ENCODE measurements around the gene KLHL29. TPM values are rescaled to one million over a fixed set of nuclear protein-coding genes. Genes with fewer than 3 reads are reported as not detected.

The KLHL29 gene
- total and polyA plus RNA-seq, 2 experiments from 2014 or later, result 1.9 to 6.4 TPM

DNA sequence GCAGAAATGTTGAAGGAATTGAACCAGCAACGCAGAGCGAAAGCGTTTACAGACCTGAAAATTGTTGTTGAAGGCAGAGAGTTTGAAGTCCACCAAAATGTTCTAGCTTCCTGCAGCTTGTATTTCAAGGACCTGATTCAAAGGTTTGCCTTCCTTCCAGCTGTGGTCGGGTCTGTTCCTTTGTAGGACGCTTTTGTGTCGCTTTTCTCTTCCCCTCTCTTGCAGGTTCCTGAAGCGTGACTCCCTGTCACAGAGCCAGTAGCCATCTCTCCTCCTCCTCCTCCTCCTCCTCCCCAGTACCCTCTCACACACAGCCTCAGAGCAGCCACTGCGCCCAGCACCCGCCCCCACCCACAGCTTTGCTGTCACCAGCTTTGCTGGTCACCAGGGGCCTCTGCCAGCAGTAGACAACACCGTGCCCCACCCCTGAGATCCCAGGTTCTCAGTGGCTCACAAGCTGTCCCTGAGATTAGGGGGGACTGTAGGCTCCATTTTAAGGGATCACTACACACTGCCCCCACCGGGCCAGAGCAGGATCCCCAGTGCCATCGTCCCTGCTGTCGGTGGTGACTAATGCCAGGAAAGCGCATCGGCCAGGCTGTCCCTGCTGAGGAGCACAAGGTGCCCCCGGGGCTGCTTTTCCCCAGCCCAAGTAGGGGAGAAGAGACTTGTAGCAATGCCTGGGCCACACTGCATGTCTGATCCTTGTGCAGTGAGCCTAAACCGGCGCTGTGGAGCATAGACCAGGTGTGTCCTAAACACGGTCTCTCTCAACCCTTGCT is 299.6 kb downstream of the KLHL29 start:
- Histone ChIP-seq H3K9me2 (ENCODE audit: insufficient read depth) (no peaks in the 10 kb centered on the region), H4K20me1 (ENCODE audit: insufficient read depth) (no peaks in the 10 kb centered on the region), H3K4me3 (no peak overlapping the region), H3K27me3 (replicated peaks; ENCODE audit: insufficient read depth) (no peaks in the 10 kb centered on the region), H3K27ac (no peak overlapping the region), H2AFZ (no peak overlapping the region), H3K36me3 (ENCODE audit: low read depth) (no peaks in the 10 kb centered on the region), H3F3A (ENCODE audit: insufficient read depth) (no peaks in the 10 kb centered on the region), H3K79me2 (ENCODE audit: insufficient read depth) (no peaks in the 10 kb centered on the region), H3K9me3 (ENCODE audit: low read depth) (no peaks in the 10 kb centered on the region), H3K4me1 (ENCODE audit: insufficient read depth) (no peaks in the 10 kb centered on the region), H3K4me2 (ENCODE audit: unreplicated experiment) (no peak overlapping the region), H3K9ac (no peak overlapping the region)
- 57% methylated on average over 18 to 19 of the region's 19 CpGs for WGBS, 2 experiments (ENCODE audit: low coverage in 1 of 2, low lambda C conversion rate in 2 of 2, missing lambda C conversion rate in 2 of 2)
- TF ChIP-seq EZH2 (IDR thresholded peaks at IDR 0.05; ENCODE audit: insufficient read depth, poor library complexity, severe bottlenecking) (no peak), EZH2phosphoT487 (IDR thresholded peaks at IDR 0.05; ENCODE audit: insufficient read depth, low read depth) (no peak)
- no peak for DNase-seq
- in situ Hi-C loops (cut with MboI), result no loop called here

GRCh38 chr2:23685181-23685580 is 300.2 kb downstream of the KLHL29 start:
- no peak for TF ChIP-seq EZH2 (IDR thresholded peaks at IDR 0.05; ENCODE audit: insufficient read depth, poor library complexity, severe bottlenecking)
- TF ChIP-seq EZH2phosphoT487 (IDR thresholded peaks at IDR 0.05; ENCODE audit: insufficient read depth, low read depth), result no peak
- no peaks in the 10 kb centered on the region for H3K9me2 ChIP-seq (ENCODE audit: insufficient read depth)
- H3K79me2 ChIP-seq (ENCODE audit: insufficient read depth), result no peaks in the 10 kb centered on the region
- H3K36me3 ChIP-seq (ENCODE audit: low read depth), result no peaks in the 10 kb centered on the region
- H3K27ac ChIP-seq, result no peak overlapping the region
- H3K27me3 ChIP-seq (replicated peaks; ENCODE audit: insufficient read depth), result no peaks in the 10 kb centered on the region
- no peak overlapping the region for H3K4me3 ChIP-seq
- no peaks in the 10 kb centered on the region for H3K4me1 ChIP-seq (ENCODE audit: insufficient read depth)
- no peak overlapping the region for H3K9ac ChIP-seq
- H2AFZ ChIP-seq, result no peak overlapping the region
- no peaks in the 10 kb centered on the region for H3F3A ChIP-seq (ENCODE audit: insufficient read depth)
- no peaks in the 10 kb centered on the region for H4K20me1 ChIP-seq (ENCODE audit: insufficient read depth)
- no peak overlapping the region for H3K4me2 ChIP-seq (ENCODE audit: unreplicated experiment)
- H3K9me3 ChIP-seq (ENCODE audit: low read depth), result no peaks in the 10 kb centered on the region
- in situ Hi-C loops (cut with MboI), result no loop called here
- DNase-seq, result no peak
- WGBS, 2 experiments (ENCODE audit: low coverage in 1 of 2, low lambda C conversion rate in 2 of 2, missing lambda C conversion rate in 2 of 2), result 86 to 89% methylated on average over 12 of the region's 12 CpGs

DNA sequence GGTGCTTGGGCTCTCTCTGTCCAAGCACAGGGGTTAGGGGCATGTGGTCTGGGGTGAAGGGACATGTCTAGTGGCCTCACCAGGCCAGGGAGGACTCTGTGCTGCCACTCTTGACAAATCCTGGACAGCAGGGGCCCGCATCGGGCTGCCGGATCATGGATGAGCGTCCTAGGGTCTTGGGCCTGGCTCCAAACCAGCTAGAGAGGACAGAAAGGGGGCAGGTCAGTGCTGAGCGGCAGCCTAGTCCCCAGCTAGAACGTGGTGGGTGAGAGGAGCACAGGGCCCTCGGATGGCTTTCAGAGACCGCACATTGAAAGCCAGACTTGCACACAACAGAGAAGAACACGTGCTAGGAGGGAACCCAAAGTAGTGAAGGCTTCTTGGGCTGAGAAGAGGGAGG is 300.7 kb downstream of the KLHL29 start:
- no peaks in the 10 kb centered on the region for H3K36me3 ChIP-seq (ENCODE audit: low read depth)
- no peaks in the 10 kb centered on the region for H4K20me1 ChIP-seq (ENCODE audit: insufficient read depth)
- no peaks in the 10 kb centered on the region for H3K4me1 ChIP-seq (ENCODE audit: insufficient read depth)
- no peak overlapping the region for H3K9ac ChIP-seq
- no peak overlapping the region for H3K4me3 ChIP-seq
- in situ Hi-C loops (cut with MboI), result no loop called here
- no peak overlapping the region for H3K4me2 ChIP-seq (ENCODE audit: unreplicated experiment)
- no peaks in the 10 kb centered on the region for H3K9me2 ChIP-seq (ENCODE audit: insufficient read depth)
- H2AFZ ChIP-seq, result no peak overlapping the region
- no peak for DNase-seq
- H3K27ac ChIP-seq, result no peak overlapping the region
- H3K79me2 ChIP-seq (ENCODE audit: insufficient read depth), result no peaks in the 10 kb centered on the region
- TF ChIP-seq EZH2 (IDR thresholded peaks at IDR 0.05; ENCODE audit: insufficient read depth, poor library complexity, severe bottlenecking), result no peak
- no peak for TF ChIP-seq EZH2phosphoT487 (IDR thresholded peaks at IDR 0.05; ENCODE audit: insufficient read depth, low read depth)
- no peaks in the 10 kb centered on the region for H3K27me3 ChIP-seq (replicated peaks; ENCODE audit: insufficient read depth)
- H3K9me3 ChIP-seq (ENCODE audit: low read depth), result no peaks in the 10 kb centered on the region
- H3F3A ChIP-seq (ENCODE audit: insufficient read depth), result no peaks in the 10 kb centered on the region
- 81 to 82% methylated on average over 9 of the region's 9 CpGs for WGBS, 2 experiments (ENCODE audit: low coverage in 1 of 2, low lambda C conversion rate in 2 of 2, missing lambda C conversion rate in 2 of 2)

DNA sequence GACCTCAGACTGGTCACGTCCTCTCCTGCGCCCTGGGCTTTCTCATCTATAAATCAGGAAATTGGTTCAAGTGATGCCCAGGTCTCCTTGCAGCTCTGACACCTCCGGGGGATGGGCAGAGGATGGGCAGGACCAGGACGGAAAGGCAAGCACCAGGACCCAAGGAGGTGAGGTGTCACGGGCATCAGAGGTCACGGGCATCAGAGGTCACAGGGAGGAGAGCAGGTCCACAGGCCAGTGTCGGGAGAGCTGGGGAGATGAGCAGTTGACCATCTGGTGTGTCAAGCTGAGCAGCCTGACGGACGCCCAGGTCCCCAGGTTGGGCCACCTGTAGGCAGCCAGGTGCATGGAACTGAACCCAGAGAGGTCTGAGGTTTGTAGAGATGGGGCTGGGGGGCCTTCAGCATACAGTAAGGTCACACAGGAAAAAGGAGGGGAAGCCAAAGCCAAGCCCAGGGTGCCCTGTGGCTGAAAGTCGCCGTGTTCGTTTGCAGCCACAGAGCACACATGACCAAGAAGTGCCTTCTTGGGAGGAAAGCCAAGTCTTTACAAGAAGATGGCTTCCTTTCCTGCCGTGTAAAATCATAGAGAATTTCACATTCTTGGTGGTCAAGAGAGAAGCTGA is 301.5 kb downstream of the KLHL29 start:
- H3K4me3 ChIP-seq, result no peak overlapping the region
- DNase-seq, result no peak
- H3F3A ChIP-seq (ENCODE audit: insufficient read depth), result no peaks in the 10 kb centered on the region
- TF ChIP-seq EZH2 (IDR thresholded peaks at IDR 0.05; ENCODE audit: insufficient read depth, poor library complexity, severe bottlenecking), result no peak
- TF ChIP-seq EZH2phosphoT487 (IDR thresholded peaks at IDR 0.05; ENCODE audit: insufficient read depth, low read depth), result no peak
- in situ Hi-C loops (cut with MboI), result no loop called here
- no peaks in the 10 kb centered on the region for H3K79me2 ChIP-seq (ENCODE audit: insufficient read depth)
- H3K4me1 ChIP-seq (ENCODE audit: insufficient read depth), result no peaks in the 10 kb centered on the region
- H4K20me1 ChIP-seq (ENCODE audit: insufficient read depth), result no peaks in the 10 kb centered on the region
- H2AFZ ChIP-seq, result no peak overlapping the region
- H3K27ac ChIP-seq, result no peak overlapping the region
- no peaks in the 10 kb centered on the region for H3K27me3 ChIP-seq (replicated peaks; ENCODE audit: insufficient read depth)
- no peaks in the 10 kb centered on the region for H3K9me3 ChIP-seq (ENCODE audit: low read depth)
- no peaks in the 10 kb centered on the region for H3K9me2 ChIP-seq (ENCODE audit: insufficient read depth)
- H3K9ac ChIP-seq, result no peak overlapping the region
- no peak overlapping the region for H3K4me2 ChIP-seq (ENCODE audit: unreplicated experiment)
- H3K36me3 ChIP-seq (ENCODE audit: low read depth), result no peaks in the 10 kb centered on the region
- 92% methylated on average over 13 of the region's 13 CpGs for WGBS, 2 experiments (ENCODE audit: low coverage in 1 of 2, low lambda C conversion rate in 2 of 2, missing lambda C conversion rate in 2 of 2)

Data from GM23248 (cell line).